HG03196 (cell line): ENCODE data around the gene TWSG1.

Experiments
- ATAC-seq: cut with Tn5 transposase; IDR thresholded peaks from one replicate; pipeline ENCODE4 v1.9.1; 2021; ENCODE audit not compliant: unreplicated experiment

The TWSG1 gene

GRCh38 chr18:9334329-9334972 is at the start of gene TWSG1:
TSS of gene TWSG1 (plus strand) at chr18:9334773. CDS start at chr18:9337230, 2,457 bp downstream.
- peak; percentile 75 for ATAC-seq

- ATAC-seq = no peak
Measured at GRCh38 chr18:9285604-9286003, 49.0 kb upstream of the TWSG1 start.

GRCh38 chr18:9287036-9287435 is 47.5 kb upstream of the TWSG1 start:
- no peak for ATAC-seq

- no peak for ATAC-seq
Measured at GRCh38 chr18:9289698-9290097, 44.9 kb upstream of the TWSG1 start.

- no peak for ATAC-seq
Measured at GRCh38 chr18:9290156-9290555, 44.4 kb upstream of the TWSG1 start.

- ATAC-seq = no peak
Measured at GRCh38 chr18:9292047-9292446, 42.5 kb upstream of the TWSG1 start.

- ATAC-seq = no peak
Measured at GRCh38 chr18:9293948-9294347, 40.6 kb upstream of the TWSG1 start.

- no peak for ATAC-seq
Measured at GRCh38 chr18:9296233-9297006, 38.2 kb upstream of the TWSG1 start.

- ATAC-seq = no peak
Measured at GRCh38 chr18:9297007-9297393, 37.6 kb upstream of the TWSG1 start.

GRCh38 chr18:9304388-9305070 is 30.0 kb upstream of the TWSG1 start:
- ATAC-seq = no peak

- ATAC-seq = no peak
Measured at GRCh38 chr18:9319333-9319732, 15.2 kb upstream of the TWSG1 start.

- no peak for ATAC-seq
Measured at GRCh38 chr18:9321017-9321452, 13.5 kb upstream of the TWSG1 start.

GRCh38 chr18:9321736-9322135 is 12.8 kb upstream of the TWSG1 start:
- ATAC-seq = no peak

GRCh38 chr18:9322744-9323143 is 11.8 kb upstream of the TWSG1 start:
- ATAC-seq = no peak

- no peak for ATAC-seq
Measured at GRCh38 chr18:9323750-9324445, 10.7 kb upstream of the TWSG1 start.

- ATAC-seq = no peak
Measured at GRCh38 chr18:9325716-9326115, 8.9 kb upstream of the TWSG1 start.

- ATAC-seq = no peak
Measured at GRCh38 chr18:9328776-9329175, 5.8 kb upstream of the TWSG1 start.

GRCh38 chr18:9329471-9329870 is 5.1 kb upstream of the TWSG1 start:
- no peak for ATAC-seq

GRCh38 chr18:9330419-9330818 is 4.2 kb upstream of the TWSG1 start:
- no peak for ATAC-seq

GRCh38 chr18:9333441-9334328 is 888 bp upstream of the TWSG1 start:
- ATAC-seq = peak; percentile 37
